GM12874 (cell line): ENCODE measurements around the gene TAS2R60.

Source experiments
- TF ChIP-seq, protein P1 (sequence below): IDR thresholded peaks from 2 replicates; pipeline ENCODE4 v1.5.1; 2011; ENCODE audit warnings: low read depth, mild to moderate bottlenecking, control low read depth, low read length, moderate library complexity; ENCODE audit not compliant: insufficient read depth

Gene TAS2R60

DNA sequence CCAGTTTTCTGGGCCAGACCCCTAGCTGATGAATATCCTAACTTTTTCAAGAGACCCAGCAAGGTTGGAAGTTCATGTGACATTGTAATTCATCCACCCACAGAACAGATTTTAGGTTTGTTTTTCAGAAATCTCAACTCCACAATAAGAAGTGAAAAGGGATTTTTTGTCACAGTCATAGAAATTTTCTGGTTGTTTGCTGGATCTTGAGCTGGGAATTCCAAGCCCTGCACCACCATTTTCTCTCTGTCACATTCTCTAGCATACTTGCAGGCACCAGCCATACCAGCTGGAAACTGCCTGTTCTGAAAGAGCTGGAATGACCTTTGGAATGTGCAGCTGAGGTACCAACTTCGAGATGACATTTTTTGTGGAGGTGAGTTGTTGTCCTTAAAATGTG lies 8.5 kb downstream of the TAS2R60 start:
- TF ChIP-seq, protein P1, sequence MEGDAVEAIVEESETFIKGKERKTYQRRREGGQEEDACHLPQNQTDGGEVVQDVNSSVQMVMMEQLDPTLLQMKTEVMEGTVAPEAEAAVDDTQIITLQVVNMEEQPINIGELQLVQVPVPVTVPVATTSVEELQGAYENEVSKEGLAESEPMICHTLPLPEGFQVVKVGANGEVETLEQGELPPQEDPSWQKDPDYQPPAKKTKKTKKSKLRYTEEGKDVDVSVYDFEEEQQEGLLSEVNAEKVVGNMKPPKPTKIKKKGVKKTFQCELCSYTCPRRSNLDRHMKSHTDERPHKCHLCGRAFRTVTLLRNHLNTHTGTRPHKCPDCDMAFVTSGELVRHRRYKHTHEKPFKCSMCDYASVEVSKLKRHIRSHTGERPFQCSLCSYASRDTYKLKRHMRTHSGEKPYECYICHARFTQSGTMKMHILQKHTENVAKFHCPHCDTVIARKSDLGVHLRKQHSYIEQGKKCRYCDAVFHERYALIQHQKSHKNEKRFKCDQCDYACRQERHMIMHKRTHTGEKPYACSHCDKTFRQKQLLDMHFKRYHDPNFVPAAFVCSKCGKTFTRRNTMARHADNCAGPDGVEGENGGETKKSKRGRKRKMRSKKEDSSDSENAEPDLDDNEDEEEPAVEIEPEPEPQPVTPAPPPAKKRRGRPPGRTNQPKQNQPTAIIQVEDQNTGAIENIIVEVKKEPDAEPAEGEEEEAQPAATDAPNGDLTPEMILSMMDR: no peak

GRCh38 chr7:143452495-143452894 lies 9.2 kb downstream of the TAS2R60 start:
- TF ChIP-seq, protein P1: no peak

- TF ChIP-seq, protein P1: no peak
Measured at GRCh38 chr7:143454091-143454680, 10.9 kb downstream of the TAS2R60 start.

DNA sequence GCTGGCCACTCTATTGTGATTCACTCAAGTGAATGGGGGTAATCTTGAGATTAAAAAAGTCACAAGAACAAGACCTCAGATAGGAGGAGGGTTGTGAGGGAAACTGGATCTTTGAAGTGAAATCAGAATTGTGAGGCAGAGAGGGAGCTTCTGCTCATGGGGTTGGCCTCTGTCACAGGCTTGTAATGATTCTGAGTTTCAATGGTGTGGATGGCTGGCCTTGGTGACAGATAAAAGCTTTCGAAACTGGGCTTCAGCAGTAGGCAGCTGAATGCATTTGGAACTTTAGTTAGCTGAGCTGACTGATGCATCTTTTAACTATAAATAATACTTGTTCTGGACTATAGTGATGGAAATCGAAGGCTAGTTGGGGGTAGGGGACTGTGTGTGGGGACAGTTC lies 12.2 kb downstream of the TAS2R60 start:
- TF ChIP-seq, protein P1: no peak

- TF ChIP-seq, protein P1: no peak
Measured at GRCh38 chr7:143455942-143456341, 12.7 kb downstream of the TAS2R60 start.

DNA sequence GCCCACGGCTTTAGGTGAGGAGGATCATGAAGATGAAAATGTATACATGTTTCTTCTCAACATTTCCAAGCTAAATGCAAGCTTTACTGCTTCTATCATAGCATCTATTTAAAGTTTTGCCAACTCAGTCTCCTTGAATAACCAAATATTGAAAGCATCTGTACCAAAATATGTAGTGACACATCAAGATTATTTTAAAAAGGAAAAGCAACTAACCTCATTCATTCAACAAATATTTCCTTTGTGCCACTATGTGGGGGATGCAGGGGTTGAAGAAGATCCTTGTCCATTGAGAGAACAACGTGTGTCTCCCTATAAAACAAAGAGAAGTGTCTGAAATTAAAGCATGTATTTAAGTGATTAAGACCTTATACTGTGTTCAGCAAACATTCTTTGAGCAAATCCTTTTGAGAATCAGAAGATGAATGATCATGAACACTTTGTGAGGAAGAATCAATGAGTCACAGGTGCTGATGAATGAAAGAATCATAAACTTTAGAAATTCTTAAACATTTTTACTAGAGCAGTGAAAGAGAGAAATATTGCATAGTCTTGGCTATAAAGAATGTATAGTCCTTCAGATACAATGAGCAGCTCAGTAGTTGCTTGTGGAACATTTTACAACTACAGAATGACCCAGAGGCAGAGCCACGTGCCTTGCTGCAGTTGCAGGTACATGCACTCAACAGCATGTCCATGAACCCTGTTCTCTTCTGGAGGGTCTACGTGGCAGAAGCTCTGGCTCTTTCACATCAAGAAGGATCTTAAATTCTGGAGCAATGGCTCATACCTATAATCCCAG lies 13.9 kb downstream of the TAS2R60 start:
- TF ChIP-seq, protein P1: no peak

GRCh38 chr7:143458263-143458662 lies 15.0 kb downstream of the TAS2R60 start:
- TF ChIP-seq, protein P1: no peak
